ACC112 (cell line): ENCODE results near the gene C5AR1.

Experiments used
- H2AFZ ChIP-seq: fragments of 200-600 bp; sonication (generic); one replicate; pipeline ENCODE4 v1.6.0; 2017; ENCODE audit warnings: antibody characterized with exemption, low read length; ENCODE audit not compliant: unreplicated experiment
- H3K27ac ChIP-seq: fragments of 200-600 bp; sonication (generic); 2 replicates; pipeline ENCODE4 v1.5.1; 2014; ENCODE audit warnings: low read depth, mild to moderate bottlenecking, antibody characterized with exemption, low read length, moderate library complexity
- H3K27me3 ChIP-seq: fragments of 200-600 bp; sonication (generic); 2 replicates; pipeline ENCODE4 v1.6.1; 2014; ENCODE audit warnings: mild to moderate bottlenecking, antibody characterized with exemption, low read length, moderate library complexity, mixed read lengths; ENCODE audit not compliant: insufficient read depth
- H3K36me3 ChIP-seq: fragments of 200-600 bp; sonication (generic); 2 replicates; pipeline ENCODE4 v1.6.1; 2016; ENCODE audit warnings: mild to moderate bottlenecking, antibody characterized with exemption, low read length, moderate library complexity, mixed read lengths; ENCODE audit not compliant: insufficient read depth
- H3K4me1 ChIP-seq: fragments of 200-600 bp; sonication (generic); one replicate; pipeline ENCODE4 v1.6.1; 2016; ENCODE audit warnings: low read length, mixed read lengths; ENCODE audit not compliant: insufficient read depth, unreplicated experiment, control insufficient read depth
- H3K4me3 ChIP-seq: fragments of 200-600 bp; sonication (generic); 2 replicates; pipeline ENCODE4 v1.5.1; 2014; ENCODE audit warnings: mild to moderate bottlenecking, low read depth, low read length
- H3K79me2 ChIP-seq: fragments of 200-600 bp; sonication (generic); one replicate; pipeline ENCODE4 v1.6.0; 2016; ENCODE audit warnings: low read length; ENCODE audit not compliant: control insufficient read depth, unreplicated experiment, insufficient read depth

C5AR1 gene

GRCh38 chr19:47313754-47314295, 4.2 kb downstream of the C5AR1 start:
- Histone ChIP-seq H3K27me3 (no peaks in the 10 kb centered on the region), H2AFZ (no peak overlapping the region)

DNA sequence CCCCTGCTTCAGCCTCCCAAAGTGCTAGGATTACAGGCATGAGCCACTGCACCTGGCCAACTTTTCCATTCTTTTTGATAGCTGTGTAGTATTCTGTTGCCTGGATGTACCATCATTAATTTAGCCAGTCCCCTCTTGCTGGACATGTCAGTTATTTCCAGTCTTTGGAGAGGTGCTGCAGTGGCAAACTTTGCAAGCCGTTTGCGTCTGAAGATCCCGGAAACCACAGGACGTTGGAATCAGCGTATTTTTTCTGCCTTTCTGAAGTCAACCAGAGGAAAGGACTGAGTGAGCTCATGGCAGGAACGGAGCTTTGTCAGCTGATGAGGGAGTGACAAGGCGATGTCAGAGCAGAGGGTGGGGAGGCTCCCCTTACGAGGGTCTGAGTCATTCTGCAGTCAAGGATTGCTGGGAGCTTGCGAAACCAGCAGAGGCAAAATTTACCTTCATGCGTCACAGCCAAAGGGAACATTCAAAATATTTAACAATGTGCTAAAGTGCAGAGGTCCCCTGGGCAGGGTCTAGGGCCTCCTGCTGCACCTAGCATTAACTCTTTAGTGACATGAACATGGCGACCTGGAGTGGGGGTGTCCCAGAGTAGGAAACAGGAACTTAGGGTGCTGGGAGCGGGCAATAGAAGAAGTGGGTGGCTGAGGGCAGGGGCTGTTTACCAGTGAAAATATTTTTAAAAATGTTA, 5.6 kb downstream of the C5AR1 start:
- Histone ChIP-seq H3K27ac (peak overlapping the region; percentile 90), H3K27me3 (no peaks in the 10 kb centered on the region), H3K79me2 (no peaks in the 10 kb centered on the region), H3K4me1 (peaks cover 10% of the 10 kb centered on the region), H2AFZ (peak overlapping the region; percentile 24), H3K36me3 (no peaks in the 10 kb centered on the region), H3K4me3 (no peak overlapping the region)

More at GRCh38 chr19:47313754-47314295, 4.2 kb downstream of the C5AR1 start:
- Histone ChIP-seq H3K36me3 (no peaks in the 10 kb centered on the region), H3K4me3 (no peak overlapping the region), H3K27ac (no peak overlapping the region), H3K79me2 (no peaks in the 10 kb centered on the region), H3K4me1 (peaks cover 21% of the 10 kb centered on the region)

- Histone ChIP-seq H2AFZ (no peak overlapping the region), H3K4me1 (peaks cover 10% of the 10 kb centered on the region), H3K79me2 (no peaks in the 10 kb centered on the region), H3K4me3 (no peak overlapping the region), H3K36me3 (no peaks in the 10 kb centered on the region), H3K27me3 (no peaks in the 10 kb centered on the region), H3K27ac (no peak overlapping the region)
Measured at GRCh38 chr19:47316513-47316912, 6.9 kb downstream of the C5AR1 start.

DNA sequence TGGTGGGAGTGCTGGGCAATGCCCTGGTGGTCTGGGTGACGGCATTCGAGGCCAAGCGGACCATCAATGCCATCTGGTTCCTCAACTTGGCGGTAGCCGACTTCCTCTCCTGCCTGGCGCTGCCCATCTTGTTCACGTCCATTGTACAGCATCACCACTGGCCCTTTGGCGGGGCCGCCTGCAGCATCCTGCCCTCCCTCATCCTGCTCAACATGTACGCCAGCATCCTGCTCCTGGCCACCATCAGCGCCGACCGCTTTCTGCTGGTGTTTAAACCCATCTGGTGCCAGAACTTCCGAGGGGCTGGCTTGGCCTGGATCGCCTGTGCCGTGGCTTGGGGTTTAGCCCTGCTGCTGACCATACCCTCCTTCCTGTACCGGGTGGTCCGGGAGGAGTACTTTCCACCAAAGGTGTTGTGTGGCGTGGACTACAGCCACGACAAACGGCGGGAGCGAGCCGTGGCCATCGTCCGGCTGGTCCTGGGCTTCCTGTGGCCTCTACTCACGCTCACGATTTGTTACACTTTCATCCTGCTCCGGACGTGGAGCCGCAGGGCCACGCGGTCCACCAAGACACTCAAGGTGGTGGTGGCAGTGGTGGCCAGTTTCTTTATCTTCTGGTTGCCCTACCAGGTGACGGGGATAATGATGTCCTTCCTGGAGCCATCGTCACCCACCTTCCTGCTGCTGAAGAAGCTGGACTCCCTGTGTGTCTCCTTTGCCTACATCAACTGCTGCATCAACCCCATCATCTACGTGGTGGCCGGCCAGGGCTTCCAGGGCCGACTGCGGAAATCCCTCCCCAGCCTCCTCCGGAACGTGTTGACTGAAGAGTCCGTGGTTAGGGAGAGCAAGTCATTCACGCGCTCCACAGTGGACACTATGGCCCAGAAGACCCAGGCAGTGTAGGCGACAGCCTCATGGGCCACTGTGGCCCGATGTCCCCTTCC, 10.5 kb downstream of the C5AR1 start:
- Histone ChIP-seq H3K4me3 (no peak overlapping the region), H3K79me2 (no peaks in the 10 kb centered on the region), H3K27ac (no peak overlapping the region), H3K27me3 (no peaks in the 10 kb centered on the region), H3K36me3 (no peaks in the 10 kb centered on the region), H3K4me1 (peaks cover 6% of the 10 kb centered on the region), H2AFZ (no peak overlapping the region)

DNA sequence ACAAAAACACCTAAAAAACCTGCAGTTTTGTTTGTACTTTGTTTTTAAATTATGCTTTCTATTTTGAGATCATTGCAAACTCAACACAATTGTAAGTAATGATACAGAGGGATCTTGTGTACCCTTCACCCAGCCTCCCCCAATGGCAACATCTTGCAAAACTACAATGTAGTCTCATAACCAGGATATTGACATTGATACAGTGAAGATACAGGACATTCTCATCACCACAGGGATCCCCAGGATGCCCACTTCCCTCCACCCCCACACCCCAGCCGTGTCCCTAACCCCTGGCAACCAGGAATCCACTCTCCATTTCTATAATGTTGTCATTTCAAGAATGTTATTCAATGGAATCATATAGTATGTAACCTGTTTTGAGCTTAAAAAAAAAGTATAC, 12.0 kb downstream of the C5AR1 start:
- H3K4me1 ChIP-seq, result no peaks in the 10 kb centered on the region
- H3K4me3 ChIP-seq, result no peak overlapping the region
- no peak overlapping the region for H3K27ac ChIP-seq
- no peaks in the 10 kb centered on the region for H3K79me2 ChIP-seq
- no peak overlapping the region for H2AFZ ChIP-seq
- H3K36me3 ChIP-seq, result no peaks in the 10 kb centered on the region
- no peaks in the 10 kb centered on the region for H3K27me3 ChIP-seq

- Histone ChIP-seq H2AFZ (no peak overlapping the region), H3K36me3 (no peaks in the 10 kb centered on the region), H3K27me3 (no peaks in the 10 kb centered on the region), H3K79me2 (no peaks in the 10 kb centered on the region), H3K4me1 (no peaks in the 10 kb centered on the region), H3K27ac (no peak overlapping the region), H3K4me3 (no peak overlapping the region)
Measured at GRCh38 chr19:47322058-47322457, 12.4 kb downstream of the C5AR1 start.

DNA sequence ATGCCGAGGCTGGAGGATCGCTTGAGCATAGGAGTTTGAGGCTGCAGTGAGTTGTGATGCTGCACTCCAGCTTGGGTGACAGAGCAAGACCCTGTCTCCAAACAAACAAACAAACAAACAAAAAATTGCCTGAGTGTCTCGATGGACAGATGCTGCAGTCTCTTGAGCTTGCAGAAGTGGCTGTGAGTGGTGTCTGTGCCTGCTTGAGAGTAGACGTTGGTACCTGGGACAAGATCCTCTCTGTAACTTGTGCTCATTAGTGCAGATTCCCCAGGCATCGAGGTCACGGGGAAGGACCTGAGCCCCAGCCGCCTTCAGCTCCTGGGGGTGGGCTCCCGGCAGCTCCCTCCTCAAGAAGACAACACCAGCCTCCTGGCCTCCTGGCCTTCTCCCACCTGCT, 13.7 kb downstream of the C5AR1 start:
- H3K4me3 ChIP-seq, result no peak overlapping the region
- H3K27me3 ChIP-seq, result no peaks in the 10 kb centered on the region
- no peak overlapping the region for H2AFZ ChIP-seq
- no peaks in the 10 kb centered on the region for H3K36me3 ChIP-seq
- no peaks in the 10 kb centered on the region for H3K4me1 ChIP-seq
- no peaks in the 10 kb centered on the region for H3K79me2 ChIP-seq
- H3K27ac ChIP-seq, result no peak overlapping the region

- Histone ChIP-seq H3K27me3 (no peaks in the 10 kb centered on the region), H3K4me1 (no peaks in the 10 kb centered on the region), H3K27ac (no peak overlapping the region), H3K4me3 (no peak overlapping the region), H3K79me2 (no peaks in the 10 kb centered on the region), H3K36me3 (no peaks in the 10 kb centered on the region), H2AFZ (no peak overlapping the region)
Measured at GRCh38 chr19:47323872-47324271, 14.2 kb downstream of the C5AR1 start.

DNA sequence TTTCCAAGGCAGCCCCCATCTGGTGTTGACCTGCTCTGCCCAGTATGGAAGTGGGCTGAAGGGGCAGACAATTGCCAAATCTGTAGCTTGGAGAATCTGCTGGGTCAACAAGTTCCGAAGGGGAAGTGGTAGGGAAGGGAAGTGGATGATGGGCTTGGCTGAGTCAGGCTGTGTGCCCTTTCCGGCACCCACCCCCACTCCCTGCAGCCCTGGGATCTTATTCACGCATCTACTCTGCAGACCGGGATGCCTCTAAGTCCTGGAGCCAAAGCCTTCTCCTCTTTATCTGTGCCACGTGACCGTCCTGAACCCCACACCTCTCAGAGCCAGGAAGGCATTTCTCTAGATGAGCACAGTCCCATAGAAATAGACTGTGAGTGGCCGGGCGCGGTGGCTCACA, 14.8 kb downstream of the C5AR1 start:
- Histone ChIP-seq H3K79me2 (no peaks in the 10 kb centered on the region), H3K4me3 (no peak overlapping the region), H3K27me3 (no peaks in the 10 kb centered on the region), H3K4me1 (no peaks in the 10 kb centered on the region), H3K27ac (no peak overlapping the region), H2AFZ (no peak overlapping the region), H3K36me3 (no peaks in the 10 kb centered on the region)

GRCh38 chr19:47330466-47330869, 20.8 kb downstream of the C5AR1 start:
- peak overlapping the region; percentile 87 for H3K27ac ChIP-seq
- peaks cover 7% of the 10 kb centered on the region for H3K4me1 ChIP-seq
- no peaks in the 10 kb centered on the region for H3K36me3 ChIP-seq
- H3K27me3 ChIP-seq, result no peaks in the 10 kb centered on the region
- peak overlapping the region; percentile 90 for H2AFZ ChIP-seq
- no peaks in the 10 kb centered on the region for H3K79me2 ChIP-seq
- H3K4me3 ChIP-seq, result peak overlapping the region; percentile 51; the same call in 1 of the 2 replicates
